ENCODE measurements around the gene TNC. TPM values are rescaled to one million over a fixed set of nuclear protein-coding genes. Genes with fewer than 3 reads are reported as not detected.

TNC gene
- polyA plus RNA-seq, 4 donors = 368 to 466 (median 447) TPM

DNA sequence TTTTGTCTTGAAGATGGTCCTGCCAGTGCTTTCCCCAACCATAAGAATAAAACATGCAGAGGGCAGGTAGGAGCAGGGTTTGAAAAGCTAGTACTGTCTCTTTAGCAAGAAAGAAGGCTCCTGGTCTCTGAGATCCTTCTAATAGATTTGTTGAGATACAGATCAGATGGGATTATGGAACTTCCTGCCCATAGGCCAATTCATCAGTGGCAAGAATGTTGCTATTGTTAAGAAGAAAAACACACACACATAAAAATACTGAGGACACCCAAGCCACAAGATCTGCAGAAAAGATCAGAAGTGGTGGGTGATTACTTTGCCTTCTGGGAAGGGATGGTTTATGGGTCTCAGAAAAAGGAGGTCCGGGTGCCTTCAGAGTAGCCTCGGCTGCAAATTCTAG, 59.8 kb downstream of the TNC start:
- DNase-seq (ENCODE audit: low read depth in 4 of 4, low spot score in 2 of 4) = no peak

DNA sequence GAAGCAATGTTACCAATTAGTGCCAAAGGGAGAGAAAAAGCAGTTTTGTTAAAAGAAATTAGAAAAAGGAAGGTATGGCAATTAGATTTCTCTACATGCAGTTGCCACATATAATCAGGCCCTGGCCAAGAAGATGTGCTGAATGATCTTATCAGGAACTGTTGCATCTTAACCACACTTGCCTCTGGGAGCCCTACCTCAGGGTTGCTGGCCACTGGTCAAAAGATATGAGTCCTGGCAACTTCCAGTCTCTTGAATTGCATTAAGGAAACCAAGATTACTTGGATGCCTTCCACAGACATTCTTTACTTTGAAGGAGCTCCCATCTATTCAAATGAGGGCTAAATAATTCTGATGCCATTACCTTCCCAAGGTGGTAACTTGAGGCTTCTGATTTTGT, 60.4 kb downstream of the TNC start:
- no peak for DNase-seq (ENCODE audit: low read depth in 4 of 4, low spot score in 2 of 4)

- DNase-seq (ENCODE audit: low read depth in 4 of 4, low spot score in 2 of 4) = no peak
These were observed 67.9 kb downstream of the TNC start for GRCh38 chr9:115050002-115050490.

- no peak for DNase-seq (ENCODE audit: low read depth in 4 of 4, low spot score in 2 of 4)
These were observed 71.1 kb downstream of the TNC start for GRCh38 chr9:115046824-115047223.

GRCh38 chr9:115046199-115046598, 71.8 kb downstream of the TNC start:
- DNase-seq (ENCODE audit: low read depth in 4 of 4, low spot score in 2 of 4) = no peak

DNA sequence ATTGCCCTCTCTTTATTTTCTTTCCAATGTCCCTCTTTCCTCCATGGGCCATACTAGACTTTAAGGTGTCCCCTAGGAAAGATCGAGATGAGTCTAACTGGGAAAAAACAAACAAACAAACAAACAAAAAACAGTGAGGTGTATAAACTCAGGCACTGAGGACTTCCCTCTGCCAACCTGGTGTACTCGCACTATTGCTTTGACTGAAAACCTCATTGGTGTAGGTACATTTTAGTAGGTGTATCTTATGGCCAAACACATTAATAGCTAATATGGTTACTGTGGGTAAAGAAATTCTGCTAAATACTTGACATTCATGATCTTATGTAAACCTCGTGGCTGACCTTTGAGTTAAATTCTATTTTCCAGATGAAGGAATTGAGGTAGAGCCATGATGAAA, 74.3 kb downstream of the TNC start:
- DNase-seq (ENCODE audit: low read depth in 4 of 4, low spot score in 2 of 4) = no peak

GRCh38 chr9:115042781-115043509, 75.0 kb downstream of the TNC start:
- DNase-seq (ENCODE audit: low read depth in 4 of 4, low spot score in 2 of 4) = no peak

DNA sequence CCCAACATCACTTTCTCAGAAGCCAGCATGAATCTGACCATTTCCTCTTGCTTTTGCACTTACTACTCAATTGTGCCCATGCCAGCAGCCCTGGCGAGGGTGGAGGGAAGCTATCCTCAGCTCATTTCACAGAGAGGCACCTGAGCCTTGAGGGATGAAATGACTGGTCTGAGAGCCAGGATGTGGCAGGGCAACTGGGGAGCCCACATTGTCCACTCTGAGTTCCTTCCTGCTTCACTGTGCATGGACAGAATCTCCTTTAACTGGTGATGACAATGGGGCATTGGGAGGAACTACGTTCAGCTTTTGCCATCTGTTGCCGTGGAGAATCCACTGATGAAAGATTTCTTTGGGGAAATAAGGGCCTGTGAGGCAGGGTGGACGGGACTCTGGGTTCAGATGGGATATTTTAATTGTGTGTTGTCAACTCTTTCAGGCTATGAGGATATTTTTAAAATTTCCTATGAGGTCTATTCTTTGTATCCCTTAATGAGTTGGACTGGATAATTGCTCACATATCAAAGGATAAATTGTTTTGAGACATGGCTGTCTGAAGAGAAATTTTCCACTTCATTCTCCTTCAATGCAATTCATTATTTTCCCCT, 78.3 kb downstream of the TNC start:
- DNase-seq (ENCODE audit: low read depth in 4 of 4, low spot score in 2 of 4) = no peak

DNA sequence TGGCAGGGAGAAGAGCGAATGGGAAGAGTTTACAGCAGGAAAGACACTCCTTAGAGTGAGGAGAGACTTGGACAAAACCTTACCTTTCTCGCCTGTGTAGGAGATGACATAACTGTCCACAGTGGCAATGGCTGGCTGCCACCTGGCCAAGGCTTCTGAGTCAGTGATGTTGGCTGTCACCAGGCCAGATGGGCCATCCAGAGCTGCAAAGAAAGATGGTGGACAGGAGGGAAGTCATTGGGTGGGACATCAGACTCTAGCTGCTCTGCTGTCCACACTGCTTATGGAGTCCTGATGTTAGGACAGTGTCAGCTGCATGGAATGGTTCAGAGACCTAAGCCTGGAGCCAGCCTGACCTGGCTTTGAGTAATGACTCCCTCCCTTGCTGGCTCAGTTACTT, 79.8 kb downstream of the TNC start:
- DNase-seq (ENCODE audit: low read depth in 4 of 4, low spot score in 2 of 4) = no peak

GRCh38 chr9:115036691-115037090, 81.3 kb downstream of the TNC start:
- DNase-seq (ENCODE audit: low read depth in 4 of 4, low spot score in 2 of 4) = no peak

DNA sequence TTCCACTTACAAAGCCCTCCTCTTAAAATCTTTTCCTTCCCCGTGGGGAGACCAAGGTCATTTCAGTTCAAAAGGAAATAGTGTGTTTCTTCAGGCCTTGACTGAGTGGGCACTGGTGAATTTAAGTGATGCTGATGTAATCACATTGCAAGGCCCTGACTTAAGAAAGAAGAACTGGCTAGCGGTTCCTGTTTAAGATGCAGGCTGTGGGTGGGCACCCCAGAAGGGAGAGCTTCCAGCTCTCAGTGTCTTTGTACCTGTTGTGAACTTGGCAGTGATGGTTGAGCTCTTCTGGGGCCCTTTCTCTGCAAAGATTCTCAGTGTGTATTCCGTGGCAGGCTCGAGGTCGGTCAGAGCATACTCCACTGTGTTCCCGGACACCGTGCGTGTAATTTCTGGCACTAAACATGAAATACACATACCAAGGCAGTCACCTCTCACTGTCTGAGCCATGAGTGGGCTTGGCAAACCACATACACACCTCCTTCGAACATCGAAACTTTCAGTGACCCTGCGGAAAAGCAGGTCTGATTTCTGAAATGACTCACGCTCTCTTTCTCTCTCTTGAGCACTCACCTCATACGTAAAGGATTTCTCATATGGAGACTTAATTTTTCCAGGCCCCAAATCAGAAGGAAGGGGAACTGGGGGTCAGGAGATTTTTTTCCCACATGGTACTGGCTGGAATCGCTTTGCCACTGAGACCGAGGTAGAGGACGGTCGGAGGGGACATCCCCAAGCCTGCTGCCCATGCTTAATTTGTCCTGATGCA, 81.9 kb downstream of the TNC start:
- no peak for DNase-seq (ENCODE audit: low read depth in 4 of 4, low spot score in 2 of 4)

DNA sequence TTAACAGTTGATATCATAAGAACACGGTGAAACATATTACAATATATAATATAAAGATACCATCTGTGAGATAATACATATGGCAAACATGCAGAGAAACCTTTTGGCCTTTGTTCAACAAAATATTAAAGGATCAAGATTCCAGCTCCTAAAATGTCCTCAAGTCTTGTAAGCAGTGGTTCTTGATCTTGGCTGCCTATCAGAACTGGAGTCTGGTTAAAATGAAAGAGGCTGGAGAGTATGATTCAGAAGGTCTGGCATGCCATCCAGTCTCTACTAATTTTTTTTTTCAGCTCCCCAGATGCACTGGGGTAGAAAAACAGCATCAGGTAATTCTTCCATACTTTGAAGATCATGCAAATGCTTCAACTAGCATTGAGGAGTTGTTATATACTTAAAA, 83.2 kb downstream of the TNC start:
- no peak for DNase-seq (ENCODE audit: low read depth in 4 of 4, low spot score in 2 of 4)

GRCh38 chr9:115033800-115034199, 84.2 kb downstream of the TNC start:
- DNase-seq (ENCODE audit: low read depth in 4 of 4, low spot score in 2 of 4) = no peak

DNA sequence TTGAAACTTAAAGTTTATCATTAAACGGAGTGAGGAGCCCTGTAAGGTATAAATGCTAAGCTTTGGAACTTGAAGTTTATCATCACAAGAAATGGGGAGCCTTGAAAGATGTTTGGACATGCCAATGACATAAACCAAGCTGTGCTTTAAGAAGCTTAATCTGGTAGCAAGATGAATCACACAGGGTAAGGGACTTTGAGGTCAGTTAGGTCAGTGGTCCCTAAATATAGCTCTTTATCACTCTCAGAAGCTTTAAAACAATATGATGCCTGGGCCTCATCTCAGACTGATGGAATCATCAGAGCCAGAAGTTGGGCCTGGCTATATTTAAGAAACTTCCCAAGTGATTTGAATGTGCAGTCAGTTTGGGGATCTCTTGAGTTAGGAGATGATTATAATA, 85.7 kb downstream of the TNC start:
- DNase-seq (ENCODE audit: low read depth in 4 of 4, low spot score in 2 of 4) = no peak

DNA sequence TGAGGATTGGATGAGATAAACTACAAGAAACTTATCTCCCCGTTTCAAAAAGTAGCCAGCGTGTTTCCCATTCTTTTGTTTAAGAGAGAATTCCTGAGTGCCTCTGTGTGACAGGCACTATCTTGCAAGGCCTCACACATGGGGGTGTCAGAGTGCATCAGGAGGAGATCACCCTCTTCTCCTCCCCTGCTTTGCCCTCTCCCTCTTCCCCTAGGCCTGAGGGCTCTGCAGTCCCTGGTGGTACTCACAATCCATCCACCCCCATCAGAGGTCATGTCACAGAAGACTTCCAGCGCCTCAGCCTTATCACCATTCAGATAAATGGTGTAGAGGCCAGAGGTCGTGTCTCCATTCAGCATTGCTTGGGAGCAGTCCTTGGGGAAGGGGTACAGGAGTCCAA, 88.0 kb downstream of the TNC start:
- no peak for DNase-seq (ENCODE audit: low read depth in 4 of 4, low spot score in 2 of 4)

- DNase-seq (ENCODE audit: low read depth in 4 of 4, low spot score in 2 of 4) = no peak
These were observed 92.2 kb downstream of the TNC start for GRCh38 chr9:115025721-115026120.

DNA sequence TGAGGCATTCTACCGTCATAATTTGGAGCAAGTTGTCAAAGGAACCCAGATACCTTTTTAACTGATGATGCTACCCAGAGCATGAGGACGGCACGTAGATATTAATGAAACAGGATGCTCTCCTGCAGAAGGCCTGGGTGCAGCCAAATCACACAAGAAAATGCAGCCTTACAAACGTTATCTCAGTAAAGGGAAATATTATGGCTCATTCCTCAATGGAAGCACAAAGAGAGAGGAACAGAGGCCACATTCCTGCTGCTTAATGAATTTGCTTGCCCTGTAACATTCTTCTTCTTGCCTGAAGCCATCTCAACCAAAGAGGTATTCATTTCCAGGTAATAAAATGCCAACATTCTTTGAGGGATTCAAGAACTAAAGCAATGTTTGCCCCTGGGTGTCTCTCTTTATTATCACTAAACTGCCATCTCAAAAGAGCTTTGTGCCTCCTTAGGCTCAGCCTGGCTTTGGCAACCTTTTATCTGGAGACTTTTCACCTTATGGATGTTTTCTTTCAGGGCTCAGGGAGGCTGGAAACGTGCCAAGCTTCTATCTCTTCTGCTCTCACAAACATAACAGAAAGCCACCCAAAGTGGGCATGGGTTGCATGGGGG, 92.9 kb downstream of the TNC start:
- DNase-seq (ENCODE audit: low read depth in 4 of 4, low spot score in 2 of 4) = no peak

- no peak for DNase-seq (ENCODE audit: low read depth in 4 of 4, low spot score in 2 of 4)
These were observed 95.1 kb downstream of the TNC start for GRCh38 chr9:115022760-115023434.

- no peak for DNase-seq (ENCODE audit: low read depth in 4 of 4, low spot score in 2 of 4)
These were observed 99.2 kb downstream of the TNC start for GRCh38 chr9:115018547-115019435.

DNA sequence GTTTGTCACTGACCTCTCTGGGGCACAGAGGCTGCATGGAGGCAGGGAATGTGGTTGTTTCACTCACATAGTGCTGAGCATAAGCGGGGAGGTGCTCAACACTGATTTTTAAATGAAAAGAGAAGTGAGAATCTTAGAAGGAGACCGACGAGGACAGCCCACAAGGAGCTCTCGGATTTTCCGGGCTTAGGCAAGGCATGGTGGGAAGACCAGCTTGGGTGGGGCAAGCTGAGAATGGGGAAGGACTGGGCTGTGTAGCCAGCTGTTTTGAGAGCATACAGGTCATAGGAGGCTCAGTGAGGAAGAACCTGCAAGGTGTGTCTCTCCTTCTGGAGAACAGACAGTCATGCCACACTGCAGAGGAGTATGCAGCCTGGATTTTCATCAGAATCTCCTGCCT, 101.6 kb downstream of the TNC start:
- no peak for DNase-seq (ENCODE audit: low read depth in 4 of 4, low spot score in 2 of 4)
